Stimulated activated CD4-positive, alpha-beta T cell treated with anti-CD3 and anti-CD28 coated beads, Interleukin-15, amount 100 ng/mL, for 24 hours (primary cell): ENCODE measurements around the gene MZF1.
"Not testable (repeated sequence)": the region's sequence is repeated elsewhere in the genome, so short reads cannot be mapped to it uniquely, and the experiment has no call there.

Experiments
- DNase-seq: peaks from one replicate; pipeline ENCODE4 v3.0.0-alpha.2; 2020

The MZF1 gene

DNA sequence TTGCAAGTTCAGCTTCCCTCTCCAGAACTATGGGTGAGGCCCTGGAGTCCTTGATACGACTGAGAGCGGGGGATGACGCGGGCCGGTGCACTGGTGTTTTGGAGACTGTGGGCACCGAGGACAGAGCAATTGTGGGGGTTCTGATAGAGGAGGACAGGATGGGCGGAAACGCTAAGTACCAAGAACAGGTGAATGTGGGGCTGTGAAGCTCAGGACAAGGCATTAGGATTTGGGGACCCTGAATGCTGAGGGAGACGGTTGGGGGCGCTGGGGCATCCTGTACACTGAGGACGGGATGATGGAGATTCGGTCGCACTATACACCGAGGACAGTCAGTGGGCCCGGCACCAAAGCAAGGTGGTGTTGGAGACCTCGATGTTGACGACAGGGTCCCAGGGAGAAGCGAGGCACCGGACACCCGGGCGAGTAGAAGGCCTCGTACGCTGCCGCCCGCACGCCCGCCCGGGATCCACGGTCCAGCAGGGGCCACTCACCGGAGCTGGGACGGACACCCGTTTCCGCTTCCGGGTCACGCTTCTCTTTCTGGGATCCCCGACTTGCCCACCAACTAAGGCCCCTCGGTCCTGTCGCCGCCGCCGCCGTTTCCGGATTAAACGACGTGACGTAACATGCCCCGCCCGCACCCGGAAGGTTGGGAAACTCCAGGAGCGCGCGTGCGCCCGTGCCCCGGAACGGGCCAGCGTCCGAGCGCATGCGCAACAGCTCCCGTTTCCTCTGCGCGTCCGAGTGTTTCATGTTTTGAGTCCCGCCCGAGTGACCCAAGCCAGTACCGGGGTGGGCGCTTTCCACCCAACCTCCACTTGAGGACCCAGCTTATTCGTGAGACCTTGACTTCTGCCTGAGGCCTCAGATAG lies 18.4 kb downstream of the MZF1 start, which contains the start of gene CHMP2A:
Gene CHMP2A (minus strand): TSS at position 612 of the 875 bp plus-strand sequence. CDS start 893 bp downstream, outside the sequence.
- DNase-seq = peak; percentile 99

- DNase-seq = no peak
Observed at GRCh38 chr19:58553799-58554493, 19.2 kb downstream of the MZF1 start.

DNA sequence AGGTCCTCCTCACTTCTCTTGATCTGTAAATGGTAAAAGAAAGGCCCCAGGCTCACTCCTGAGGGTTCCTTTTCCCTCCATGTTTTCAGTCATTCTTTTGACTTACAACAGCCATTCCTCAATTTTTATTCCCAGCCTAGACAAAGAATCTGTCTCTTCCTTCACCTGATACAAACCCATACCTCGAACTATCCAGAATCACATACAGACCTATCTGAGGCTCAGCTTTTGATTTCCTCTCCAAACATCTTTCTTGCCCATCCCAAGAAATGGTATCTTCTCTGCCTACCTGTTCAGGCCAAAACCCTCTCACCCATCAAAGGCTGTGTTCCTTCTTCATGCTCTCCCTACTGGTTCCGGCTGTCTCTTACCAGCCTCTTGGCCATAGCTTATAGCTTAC lies 20.5 kb downstream of the MZF1 start:
- DNase-seq = no peak

DNA sequence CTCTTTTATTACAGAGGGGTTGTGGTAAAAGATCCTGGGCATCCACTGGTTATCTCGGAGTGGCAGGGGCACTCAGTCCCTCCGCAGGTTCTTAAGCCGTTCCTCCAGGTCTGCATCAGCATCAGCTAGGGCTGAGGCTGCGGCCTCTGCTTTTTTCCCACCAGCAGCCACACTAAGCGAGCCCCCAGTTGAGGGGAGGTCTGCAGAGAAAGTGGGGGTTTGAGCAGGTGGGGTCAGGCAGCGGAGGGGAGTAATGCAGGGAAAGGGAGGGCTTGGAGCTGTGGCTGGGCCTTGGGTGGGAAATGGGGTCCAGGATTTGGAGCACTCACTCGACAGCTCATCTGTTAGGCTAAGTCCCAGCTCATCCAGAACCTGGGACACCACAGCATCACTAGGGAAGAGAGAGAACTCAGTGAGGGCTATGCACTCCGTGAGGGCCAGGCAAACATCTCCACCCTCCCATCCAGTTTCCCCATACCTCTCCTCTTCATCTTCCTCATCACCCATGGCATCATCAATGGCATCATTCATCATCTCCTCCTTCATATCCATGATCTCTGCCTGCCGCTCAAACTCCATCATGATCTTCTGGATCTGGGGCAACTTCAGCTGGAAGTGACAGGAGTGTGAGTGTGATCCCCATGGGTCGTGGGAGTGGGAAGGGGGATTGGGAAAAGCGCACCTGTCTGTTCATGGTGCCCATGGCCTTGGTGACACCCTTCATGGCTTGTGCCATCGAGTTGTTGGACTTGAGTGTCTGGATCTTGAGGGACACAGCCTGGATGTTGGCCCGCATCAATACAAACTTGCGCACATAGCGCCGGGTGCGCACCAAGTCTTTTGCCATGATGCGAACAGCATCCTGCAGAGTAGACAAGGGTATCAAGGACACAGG lies 21.3 kb downstream of the MZF1 start:
- DNase-seq = no peak

GRCh38 chr19:58551123-58551497 lies 22.0 kb downstream of the MZF1 start:
- no peak for DNase-seq

- DNase-seq = no peak
Observed at GRCh38 chr19:58550362-58551122, 22.6 kb downstream of the MZF1 start.

- DNase-seq = no peak
Observed at GRCh38 chr19:58549664-58550361, 23.3 kb downstream of the MZF1 start.

DNA sequence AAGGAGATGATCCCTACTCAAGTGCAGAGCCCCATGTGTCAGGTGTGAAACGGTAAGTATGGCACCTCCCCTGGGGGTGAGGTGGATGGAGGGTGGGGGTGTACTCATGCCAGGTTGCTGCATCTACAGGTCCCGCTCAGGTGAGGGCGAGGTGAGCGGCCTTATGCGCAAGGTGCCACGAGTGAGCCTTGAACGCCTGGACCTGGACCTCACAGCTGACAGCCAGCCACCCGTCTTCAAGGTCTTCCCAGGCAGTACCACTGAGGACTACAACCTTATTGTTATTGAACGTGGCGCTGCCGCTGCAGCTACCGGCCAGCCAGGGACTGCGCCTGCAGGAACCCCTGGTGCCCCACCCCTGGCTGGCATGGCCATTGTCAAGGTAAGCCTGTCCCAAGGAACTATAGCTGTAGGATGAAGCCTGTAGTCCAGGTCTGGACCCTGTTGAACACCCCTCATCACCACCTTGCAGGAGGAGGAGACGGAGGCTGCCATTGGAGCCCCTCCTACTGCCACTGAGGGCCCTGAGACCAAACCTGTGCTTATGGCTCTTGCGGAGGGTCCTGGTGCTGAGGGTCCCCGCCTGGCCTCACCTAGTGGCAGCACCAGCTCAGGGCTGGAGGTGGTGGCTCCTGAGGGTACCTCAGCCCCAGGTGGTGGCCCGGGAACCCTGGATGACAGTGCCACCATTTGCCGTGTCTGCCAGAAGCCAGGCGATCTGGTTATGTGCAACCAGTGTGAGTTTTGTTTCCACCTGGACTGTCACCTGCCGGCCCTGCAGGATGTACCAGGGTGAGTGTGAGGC lies 24.1 kb downstream of the MZF1 start:
- no peak for DNase-seq

DNA sequence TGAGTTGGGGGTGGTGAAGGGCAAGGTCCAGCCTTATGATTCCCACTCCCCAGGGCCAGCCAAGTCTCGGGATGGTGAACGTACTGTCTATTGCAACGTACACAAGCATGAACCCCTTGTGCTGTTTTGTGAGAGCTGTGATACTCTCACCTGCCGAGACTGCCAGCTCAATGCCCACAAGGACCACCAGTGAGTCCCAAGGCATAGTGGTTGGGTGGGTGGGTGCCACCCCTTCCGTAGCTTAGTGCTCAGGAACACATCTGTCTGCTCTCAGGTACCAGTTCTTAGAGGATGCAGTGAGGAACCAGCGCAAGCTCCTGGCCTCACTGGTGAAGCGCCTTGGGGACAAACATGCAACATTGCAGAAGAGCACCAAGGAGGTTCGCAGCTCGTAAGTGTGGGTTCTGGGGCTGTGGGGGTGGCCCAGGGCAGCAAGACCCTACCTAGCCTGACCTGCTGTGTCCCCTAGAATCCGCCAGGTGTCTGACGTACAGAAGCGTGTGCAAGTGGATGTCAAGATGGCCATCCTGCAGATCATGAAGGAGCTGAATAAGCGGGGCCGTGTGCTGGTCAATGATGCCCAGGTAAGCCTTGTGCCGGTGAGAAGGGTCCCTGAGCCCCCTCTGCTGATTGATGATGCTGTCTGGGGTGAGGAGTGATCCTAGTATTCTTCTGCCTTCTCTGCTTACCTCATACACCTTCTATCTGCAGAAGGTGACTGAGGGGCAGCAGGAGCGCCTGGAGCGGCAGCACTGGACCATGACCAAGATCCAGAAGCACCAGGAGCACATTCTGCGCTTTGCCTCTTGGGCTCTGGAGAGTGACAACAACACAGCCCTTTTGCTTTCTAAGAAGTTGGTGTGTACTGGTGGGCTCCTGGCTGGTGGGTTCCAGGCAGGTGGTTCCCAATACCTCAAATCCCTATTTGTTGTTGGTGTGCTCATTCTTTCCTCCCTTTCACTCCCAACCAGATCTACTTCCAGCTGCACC lies 25.5 kb downstream of the MZF1 start:
- DNase-seq = no peak

GRCh38 chr19:58546019-58546530 lies 27.1 kb downstream of the MZF1 start:
- no peak for DNase-seq

DNA sequence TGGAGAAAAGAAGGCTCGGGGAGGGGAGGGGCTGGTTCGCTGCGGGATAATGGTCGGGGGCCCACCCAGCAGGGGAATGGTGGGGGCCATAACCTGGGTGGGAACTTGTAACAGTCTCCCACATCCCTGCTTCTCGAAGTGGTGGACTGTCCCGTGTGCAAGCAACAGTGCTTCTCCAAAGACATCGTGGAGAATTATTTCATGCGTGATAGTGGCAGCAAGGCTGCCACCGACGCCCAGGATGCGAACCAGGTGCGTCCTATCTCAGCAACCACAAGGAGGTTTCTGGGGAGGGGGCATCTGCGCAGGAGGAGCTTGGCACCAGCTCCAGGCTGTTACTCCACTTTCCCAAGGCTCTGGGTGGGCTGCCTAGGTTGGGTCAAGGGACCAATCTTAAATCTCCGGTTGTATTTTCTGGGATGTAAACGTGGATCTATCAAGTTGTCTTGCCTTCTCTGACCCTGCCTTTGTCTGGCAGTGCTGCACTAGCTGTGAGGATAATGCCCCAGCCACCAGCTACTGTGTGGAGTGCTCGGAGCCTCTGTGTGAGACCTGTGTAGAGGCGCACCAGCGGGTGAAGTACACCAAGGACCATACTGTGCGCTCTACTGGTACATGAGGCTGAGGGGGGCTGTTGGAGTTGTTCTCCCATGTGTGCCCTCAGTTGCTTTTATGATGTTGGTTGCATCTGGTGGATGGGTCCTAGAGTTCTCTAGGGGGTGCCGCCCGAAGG lies 27.7 kb downstream of the MZF1 start:
- no peak for DNase-seq

DNA sequence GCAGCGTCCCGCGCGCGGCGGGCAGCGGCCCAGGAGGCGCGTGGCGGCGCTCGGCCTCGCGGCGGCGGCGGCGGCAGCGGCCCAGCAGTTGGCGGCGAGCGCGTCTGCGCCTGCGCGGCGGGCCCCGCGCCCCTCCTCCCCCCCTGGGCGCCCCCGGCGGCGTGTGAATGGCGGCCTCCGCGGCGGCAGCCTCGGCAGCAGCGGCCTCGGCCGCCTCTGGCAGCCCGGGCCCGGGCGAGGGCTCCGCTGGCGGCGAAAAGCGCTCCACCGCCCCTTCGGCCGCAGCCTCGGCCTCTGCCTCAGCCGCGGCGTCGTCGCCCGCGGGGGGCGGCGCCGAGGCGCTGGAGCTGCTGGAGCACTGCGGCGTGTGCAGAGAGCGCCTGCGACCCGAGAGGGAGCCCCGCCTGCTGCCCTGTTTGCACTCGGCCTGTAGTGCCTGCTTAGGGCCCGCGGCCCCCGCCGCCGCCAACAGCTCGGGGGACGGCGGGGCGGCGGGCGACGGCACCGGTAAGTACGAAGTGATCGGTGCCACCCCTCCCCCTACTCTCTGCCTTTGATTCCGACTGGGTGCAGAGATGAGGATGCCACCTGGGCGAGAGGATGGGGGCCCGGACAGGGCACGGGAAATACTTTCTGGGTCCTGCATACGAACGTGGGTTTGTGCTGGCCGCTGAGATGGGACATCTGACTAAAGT lies 28.4 kb downstream of the MZF1 start:
- peak; percentile 75 for DNase-seq

- DNase-seq = peak; percentile 100
Observed at GRCh38 chr19:58543826-58544590, 29.1 kb downstream of the MZF1 start, which contains the start of gene TRIM28. TRIM28 (plus strand) TSS chr19:58544064; CDS start chr19:58544758, 694 bp downstream.

- not testable (repeated sequence) for DNase-seq
Observed at GRCh38 chr19:58542641-58543372, 30.3 kb downstream of the MZF1 start.

DNA sequence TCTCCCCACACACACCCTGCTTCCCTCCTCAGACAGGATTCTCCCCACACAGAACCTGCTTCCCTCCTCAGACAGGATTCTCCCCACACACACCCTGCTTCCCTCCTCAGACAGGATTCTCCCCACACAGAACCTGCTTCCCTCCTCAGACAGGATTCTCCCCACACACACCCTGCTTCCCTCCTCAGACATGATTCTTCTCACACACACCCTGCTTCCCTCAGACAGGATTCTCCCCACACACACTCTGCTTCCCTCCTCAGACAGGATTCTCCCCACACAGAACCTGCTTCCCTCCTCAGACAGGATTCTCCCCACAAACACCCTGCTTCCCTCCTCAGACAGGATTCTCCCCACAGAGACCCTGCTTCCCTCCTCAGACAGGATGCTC lies 34.0 kb downstream of the MZF1 start:
- not testable (repeated sequence) for DNase-seq
